ENCODE data around the gene SQOR. TPM values are rescaled to one million over a fixed set of nuclear protein-coding genes. Genes with fewer than 3 reads are reported as not detected.

The SQOR gene
- total and polyA plus RNA-seq, 2 donors (not counting 1 experiment from before 2014, with no cell fraction given), result 25.6 to 29.1 TPM

GRCh38 chr15:45604326-45604725 is 30.5 kb upstream of the SQOR start:
- DNase-seq, result no peak
- H2AFZ ChIP-seq (ENCODE audit: insufficient read depth, low read depth, low read length, poor library complexity, severe bottlenecking), result no peak overlapping the region
- 60% methylated on average over 1 of the region's 1 CpG for WGBS (ENCODE audit: insufficient coverage)
- TF ChIP-seq CTCF (IDR thresholded peaks at IDR 0.05) (no peak), EZH2 (IDR thresholded peaks at IDR 0.05; ENCODE audit: borderline replicate concordance, insufficient read depth, low read depth, low read length, poor library complexity, severe bottlenecking) (no peak)
- Mint-ChIP-seq H3K9me3 (ENCODE audit: insufficient read depth) (no peaks in the 10 kb centered on the region), H3K27ac (peak overlapping the region; percentile 64), H3K27me3 (no peaks in the 10 kb centered on the region), H3K4me1 (peaks cover 43% of the 10 kb centered on the region), H3K4me3 (peak overlapping the region; percentile 5)
- CTCF ChIA-PET, result interaction anchor here (1.2 to 2.4 kb wide), 8 partner anchors 8 to 175 kb away, joined by 3 to 8 read pairs (median 4); no protein-coding TSS in a partner anchor
- no peak overlapping the region for H3K9ac ChIP-seq (ENCODE audit: low read length)
- no peaks in the 10 kb centered on the region for H3K9me3 ChIP-seq (ENCODE audit: control extremely low read depth in 1 of 3, control insufficient read depth in 2 of 3, insufficient read depth in 1 of 3, low read length in 2 of 3)
- peaks cover 51% of the 10 kb centered on the region for H3K79me2 ChIP-seq (ENCODE audit: control insufficient read depth, insufficient read depth, low read length)
- intact Hi-C loops (cut with micrococcal nuclease), result no loop called here
- H3K4me3 ChIP-seq (ENCODE audit: control extremely low read depth in 1 of 5, extremely low read depth in 1 of 5, insufficient read depth in 1 of 5, low read depth in 2 of 5, low read length in 4 of 5), result no peak overlapping the region
- H3K4me2 ChIP-seq (replicated peaks; ENCODE audit: low read depth, low read length, poor library complexity, severe bottlenecking), result peak overlapping the region; percentile 43
- peak overlapping the region; percentile 55 to 62 for H3K27ac ChIP-seq (ENCODE audit: low read length in 2 of 2)
- peaks cover 2 to 11% of the 10 kb centered on the region in 2 experiments for H3K36me3 ChIP-seq (replicated peaks in 1 of 2; ENCODE audit: control extremely low read depth in 1 of 2, control insufficient read depth in 1 of 2, extremely low read depth in 1 of 2, insufficient read depth in 2 of 2, low read length in 1 of 2)
- H4K20me1 ChIP-seq (ENCODE audit: control insufficient read depth, insufficient read depth, low read length, poor library complexity, severe bottlenecking), result no peaks in the 10 kb centered on the region
- peak; percentile 17 for ATAC-seq (ENCODE audit: low read depth)
- peaks cover 31 to 40% of the 10 kb centered on the region in 2 donors for H3K4me1 ChIP-seq (ENCODE audit: control insufficient read depth in 2 of 2, insufficient read depth in 2 of 2, low read length in 2 of 2)
- POLR2A ChIA-PET, result interaction anchor here (0.6 to 1.8 kb wide), 3 partner anchors 15 to 31 kb away, joined by 3 to 9 read pairs (median 5); partner anchors contain the start of gene BLOC1S6
- no peaks in the 10 kb centered on the region for H3K27me3 ChIP-seq (replicated peaks in 1 of 4; ENCODE audit: control extremely low read depth in 1 of 4, control insufficient read depth in 3 of 4, insufficient read depth in 4 of 4, low read length in 3 of 4)

- peak overlapping the region; percentile 58 for H3K4me2 ChIP-seq (replicated peaks; ENCODE audit: low read depth, low read length, poor library complexity, severe bottlenecking)
- H3K79me2 ChIP-seq (ENCODE audit: control insufficient read depth, insufficient read depth, low read length), result peaks cover 49% of the 10 kb centered on the region
- peak overlapping the region in 1 of 2 donors; percentile 27 for H3K27ac ChIP-seq (ENCODE audit: low read length in 2 of 2)
- H3K9ac ChIP-seq (ENCODE audit: low read length), result no peak overlapping the region
- intact Hi-C loops (cut with micrococcal nuclease), result no loop called here
- no peak overlapping the region for H2AFZ ChIP-seq (ENCODE audit: insufficient read depth, low read depth, low read length, poor library complexity, severe bottlenecking)
- ChIA-PET CTCF (interaction anchor here (0.5 to 2.5 kb wide), 6 partner anchors 12 to 176 kb away, joined by 3 to 16 read pairs (median 7); no protein-coding TSS in a partner anchor), POLR2A (interaction anchor here (0.7 to 1.6 kb wide), 2 partner anchors 19 to 65 kb away, joined by 3 to 6 read pairs; partner anchors contain the start of gene BLOC1S6)
- no peaks in the 10 kb centered on the region for H3K27me3 ChIP-seq (replicated peaks in 1 of 4; ENCODE audit: control extremely low read depth in 1 of 4, control insufficient read depth in 3 of 4, insufficient read depth in 4 of 4, low read length in 3 of 4)
- no peak for TF ChIP-seq CTCF (IDR thresholded peaks at IDR 0.05)
- no peak for TF ChIP-seq EZH2 (IDR thresholded peaks at IDR 0.05; ENCODE audit: borderline replicate concordance, insufficient read depth, low read depth, low read length, poor library complexity, severe bottlenecking)
- no peaks in the 10 kb centered on the region for H4K20me1 ChIP-seq (ENCODE audit: control insufficient read depth, insufficient read depth, low read length, poor library complexity, severe bottlenecking)
- no peaks in the 10 kb centered on the region for H3K9me3 ChIP-seq (ENCODE audit: control extremely low read depth in 1 of 3, control insufficient read depth in 2 of 3, insufficient read depth in 1 of 3, low read length in 2 of 3)
- H3K4me3 ChIP-seq (ENCODE audit: control extremely low read depth in 1 of 5, extremely low read depth in 1 of 5, insufficient read depth in 1 of 5, low read depth in 2 of 5, low read length in 4 of 5), result no peak overlapping the region
- DNase-seq (no peak), ATAC-seq (ENCODE audit: low read depth) (no peak)
- WGBS (ENCODE audit: insufficient coverage), result 71% methylated on average over 1 of the region's 3 CpGs
- H3K27me3 Mint-ChIP-seq, result no peaks in the 10 kb centered on the region
- peaks cover 36% of the 10 kb centered on the region for H3K4me1 Mint-ChIP-seq
- H3K4me3 Mint-ChIP-seq, result no peak overlapping the region
- peak overlapping the region; percentile 60 for H3K27ac Mint-ChIP-seq
- peaks cover 2 to 14% of the 10 kb centered on the region in 2 experiments for H3K36me3 ChIP-seq (replicated peaks in 1 of 2; ENCODE audit: control extremely low read depth in 1 of 2, control insufficient read depth in 1 of 2, extremely low read depth in 1 of 2, insufficient read depth in 2 of 2, low read length in 1 of 2)
- no peaks in the 10 kb centered on the region for H3K9me3 Mint-ChIP-seq (ENCODE audit: insufficient read depth)
- peaks cover 31 to 40% of the 10 kb centered on the region in 2 donors for H3K4me1 ChIP-seq (ENCODE audit: control insufficient read depth in 2 of 2, insufficient read depth in 2 of 2, low read length in 2 of 2)
Measured at GRCh38 chr15:45606413-45606812, 28.4 kb upstream of the SQOR start.
